HEK293 (cell line): ENCODE measurements around the gene PLEK2.

Experiments
- CTCF ChIA-PET: fragments of 350-600 bp; formaldehyde crosslinking; extraction: SDS; loops from one replicate; lab custom pipeline; 2021; ENCODE audit warnings: antibody characterized with exemption; lab: Yijun Ruan, JAX
- POLR2A ChIA-PET: fragments of 300-600 bp; formaldehyde crosslinking; extraction: SDS; loops from one replicate; lab custom pipeline; 2020; ENCODE audit warnings: antibody characterized with exemption, inconsistent platforms; lab: Yijun Ruan, JAX
- H3K27ac ChIP-seq: fragments of 200-500 bp; sonication (Bioruptor generic); 2 replicates; pipeline ENCODE4 v1.5.1; 2014; ENCODE audit warnings: low read depth, low read length, control low read depth, inconsistent platforms; ENCODE audit errors: extremely low read depth
- H3K36me3 ChIP-seq, 2 experiments: fragments of 200-500 bp in 1 of 2; sonication (Bioruptor generic) in 1 of 2; 1 replicate in 1 of 2; 2 replicates in 1 of 2; pipeline ENCODE4 v1.5.1; 2014 to 2017; ENCODE audit warnings: inconsistent platforms in 2 of 2, low read length in 2 of 2; ENCODE audit not compliant: control insufficient read depth in 2 of 2, insufficient read depth in 1 of 2
- H3K4me1 ChIP-seq: fragments of 200-500 bp; sonication (Bioruptor generic); 2 replicates; pipeline ENCODE4 v1.5.1; 2014; ENCODE audit warnings: mild to moderate bottlenecking, low read length, inconsistent platforms; ENCODE audit not compliant: control insufficient read depth, insufficient read depth
- H3K4me3 ChIP-seq: 2 replicates; pipeline ENCODE4 v1.5.1; 2011; ENCODE audit warnings: low read depth, mild to moderate bottlenecking, control low read depth, low read length, moderate library complexity
- H3K9me3 ChIP-seq: fragments of 200-500 bp; sonication (Bioruptor generic); 2 replicates; pipeline ENCODE4 v1.5.1; 2014; ENCODE audit warnings: low read depth, low read length, inconsistent platforms; ENCODE audit not compliant: control insufficient read depth, insufficient read depth
- BCL6B ChIP-seq: fragments of 450-650 bp; formaldehyde crosslinking; IDR thresholded peaks from 2 replicates; pipeline ENCODE4 v1.5.1; 2017; ENCODE audit warnings: missing biosample characterization, missing genetic modification characterization
- GFI1B ChIP-seq: fragments of 450-650 bp; formaldehyde crosslinking; IDR thresholded peaks from 2 replicates; pipeline ENCODE4 v1.5.1; 2016; ENCODE audit warnings: missing biosample characterization, missing genetic modification characterization
- GLI4 ChIP-seq: fragments of 450-650 bp; formaldehyde crosslinking; IDR thresholded peaks from 2 replicates; pipeline ENCODE4 v1.5.1; 2016; ENCODE audit warnings: missing biosample characterization, missing genetic modification characterization
- HOXA7 ChIP-seq: sonication (generic); formaldehyde crosslinking; IDR thresholded peaks from 2 replicates; pipeline ENCODE4 v1.8.1; 2022; ENCODE audit warnings: missing genetic modification reagents, borderline replicate concordance
- HOXD13 ChIP-seq: sonication (generic); formaldehyde crosslinking; IDR thresholded peaks from 2 replicates; pipeline ENCODE4 v1.8.0; 2022; ENCODE audit warnings: missing genetic modification reagents, borderline replicate concordance
- IKZF3 ChIP-seq: fragments of 450-650 bp; IDR thresholded peaks from 2 replicates; pipeline ENCODE4 v1.5.0; 2018; ENCODE audit warnings: missing biosample characterization, mild to moderate bottlenecking, missing genetic modification characterization, moderate library complexity
- MYNN ChIP-seq: fragments of 450-650 bp; formaldehyde crosslinking; IDR thresholded peaks from 2 replicates; pipeline ENCODE4 v1.5.1; 2016; ENCODE audit warnings: missing biosample characterization, missing genetic modification characterization, borderline replicate concordance
- PBX3 ChIP-seq: sonication (generic); formaldehyde crosslinking; IDR thresholded peaks from 2 replicates; pipeline ENCODE4 v1.8.1; 2022; ENCODE audit warnings: mild to moderate bottlenecking, moderate library complexity, missing genetic modification reagents
- ZNF112 ChIP-seq: fragments of 450-650 bp; formaldehyde crosslinking; IDR thresholded peaks from 2 replicates; pipeline ENCODE4 v1.5.0; 2017; ENCODE audit warnings: missing biosample characterization, missing genetic modification characterization
- ZNF184 ChIP-seq: fragments of 450-650 bp; IDR thresholded peaks from 2 replicates; pipeline ENCODE4 v1.5.1; 2018; ENCODE audit warnings: missing biosample characterization, mild to moderate bottlenecking, missing genetic modification characterization
- ZNF221 ChIP-seq: fragments of 450-650 bp; formaldehyde crosslinking; IDR thresholded peaks from 2 replicates; pipeline ENCODE4 v1.5.1; 2017; ENCODE audit warnings: missing biosample characterization, missing genetic modification characterization, borderline replicate concordance
- ZNF292 ChIP-seq: fragments of 450-650 bp; formaldehyde crosslinking; IDR thresholded peaks from 2 replicates; pipeline ENCODE4 v1.5.1; 2016; ENCODE audit warnings: low read depth, missing biosample characterization, missing genetic modification characterization, borderline replicate concordance
- ZNF335 ChIP-seq: fragments of 450-650 bp; formaldehyde crosslinking; conservative IDR thresholded peaks from 2 replicates; pipeline ENCODE4 v1.5.1; 2016; ENCODE audit warnings: missing biosample characterization, missing genetic modification characterization
- ZNF354C ChIP-seq: fragments of 450-650 bp; formaldehyde crosslinking; IDR thresholded peaks from 2 replicates; pipeline ENCODE4 v1.5.1; 2016; ENCODE audit warnings: missing biosample characterization, missing genetic modification characterization, low read depth, borderline replicate concordance
- ZNF366 ChIP-seq: fragments of 450-650 bp; formaldehyde crosslinking; conservative IDR thresholded peaks from 2 replicates; pipeline ENCODE4 v1.5.1; 2016; ENCODE audit warnings: missing biosample characterization, missing genetic modification characterization
- ZNF433 ChIP-seq: fragments of 450-650 bp; formaldehyde crosslinking; IDR thresholded peaks from 2 replicates; pipeline ENCODE4 v1.5.1; 2016; ENCODE audit warnings: missing biosample characterization, missing genetic modification characterization, low read depth
- ZNF48 ChIP-seq: fragments of 450-650 bp; formaldehyde crosslinking; IDR thresholded peaks from 2 replicates; pipeline ENCODE4 v1.5.1; 2016; ENCODE audit warnings: missing biosample characterization, missing genetic modification characterization
- ZNF529 ChIP-seq: fragments of 450-650 bp; formaldehyde crosslinking; IDR thresholded peaks from 2 replicates; pipeline ENCODE4 v1.5.1; 2017; ENCODE audit warnings: missing genetic modification characterization, missing biosample characterization; ENCODE audit not compliant: insufficient replicate concordance
- ZNF621 ChIP-seq: fragments of 450-650 bp; formaldehyde crosslinking; IDR thresholded peaks from 2 replicates; pipeline ENCODE4 v1.5.1; 2017; ENCODE audit warnings: missing biosample characterization, missing genetic modification characterization
- ZNF654 ChIP-seq: fragments of 450-650 bp; formaldehyde crosslinking; IDR thresholded peaks from 2 replicates; pipeline ENCODE4 v1.5.1; 2016; ENCODE audit warnings: low read depth, missing biosample characterization, missing genetic modification characterization
- ZNF677 ChIP-seq: fragments of 450-650 bp; IDR thresholded peaks from 2 replicates; pipeline ENCODE4 v1.5.0; 2018; ENCODE audit warnings: missing biosample characterization, mild to moderate bottlenecking, missing genetic modification characterization, moderate library complexity
- ZNF777 ChIP-seq: fragments of 450-650 bp; formaldehyde crosslinking; IDR thresholded peaks from 2 replicates; pipeline ENCODE4 v1.5.1; 2017; ENCODE audit warnings: missing biosample characterization, missing genetic modification characterization, borderline replicate concordance
- TF ChIP-seq, protein P1 (sequence below): fragments of 450-650 bp; formaldehyde crosslinking; IDR thresholded peaks from 2 replicates; pipeline ENCODE4 v1.5.1; 2016; ENCODE audit warnings: missing biosample characterization, missing genetic modification characterization
- TF ChIP-seq, protein P2 (sequence below): fragments of 450-650 bp; formaldehyde crosslinking; IDR thresholded peaks from 2 replicates; pipeline ENCODE4 v1.5.1; 2016; ENCODE audit warnings: missing biosample characterization, missing genetic modification characterization
- TF ChIP-seq, protein P3 (sequence below): fragments of 450-650 bp; formaldehyde crosslinking; IDR thresholded peaks from 2 replicates; pipeline ENCODE4 v1.5.1; 2016; ENCODE audit warnings: missing biosample characterization, missing genetic modification characterization, borderline replicate concordance

The PLEK2 gene

GRCh38 chr14:67425608-67426007 is 13.6 kb upstream of the PLEK2 start:
- Histone ChIP-seq H3K36me3 (no peaks in the 10 kb centered on the region), H3K4me1 (no peaks in the 10 kb centered on the region), H3K27ac (no peak overlapping the region), H3K4me3 (no peak overlapping the region), H3K9me3 (no peaks in the 10 kb centered on the region)
- no peak for TF ChIP-seq ZNF292 (tag by site-specific recombination)
- TF ChIP-seq, protein P1, sequence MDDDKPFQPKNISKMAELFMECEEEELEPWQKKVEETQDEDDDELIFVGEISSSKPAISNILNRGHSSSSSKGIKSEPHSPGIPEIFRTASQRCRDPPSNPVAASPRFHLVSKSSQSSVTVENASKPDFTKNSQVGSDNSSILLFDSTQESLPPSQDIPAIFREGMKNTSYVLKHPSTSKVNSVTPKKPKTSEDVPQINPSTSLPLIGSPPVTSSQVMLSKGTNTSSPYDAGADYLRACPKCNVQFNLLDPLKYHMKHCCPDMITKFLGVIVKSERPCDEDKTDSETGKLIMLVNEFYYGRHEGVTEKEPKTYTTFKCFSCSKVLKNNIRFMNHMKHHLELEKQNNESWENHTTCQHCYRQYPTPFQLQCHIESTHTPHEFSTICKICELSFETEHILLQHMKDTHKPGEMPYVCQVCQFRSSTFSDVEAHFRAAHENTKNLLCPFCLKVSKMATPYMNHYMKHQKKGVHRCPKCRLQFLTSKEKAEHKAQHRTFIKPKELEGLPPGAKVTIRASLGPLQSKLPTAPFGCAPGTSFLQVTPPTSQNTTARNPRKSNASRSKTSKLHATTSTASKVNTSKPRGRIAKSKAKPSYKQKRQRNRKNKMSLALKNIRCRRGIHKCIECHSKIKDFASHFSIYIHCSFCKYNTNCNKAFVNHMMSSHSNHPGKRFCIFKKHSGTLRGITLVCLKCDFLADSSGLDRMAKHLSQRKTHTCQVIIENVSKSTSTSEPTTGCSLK (tag by site-specific recombination), result no peak
- TF ChIP-seq ZNF677 (tag by site-specific recombination), result no peak
- TF ChIP-seq ZNF184 (tag by site-specific recombination), result no peak
- TF ChIP-seq PBX3 (CRISPR knock-in tag), result no peak
- TF ChIP-seq ZNF354C (tag by site-specific recombination), result no peak
- no peak for TF ChIP-seq ZNF221 (tag by site-specific recombination)
- TF ChIP-seq ZNF335 (tag by site-specific recombination), result no peak
- TF ChIP-seq ZNF529 (tag by site-specific recombination), result no peak
- TF ChIP-seq ZNF433 (tag by site-specific recombination), result no peak
- no peak for TF ChIP-seq ZNF654 (tag by site-specific recombination)
- POLR2A ChIA-PET, result interaction anchor here (0.6 kb wide), 1 partner anchor 275 kb away, joined by 4 read pairs; no protein-coding TSS in a partner anchor
- CTCF ChIA-PET, result interaction anchor here (1.1 to 6.2 kb wide), 4 partner anchors 11 to 279 kb away, joined by 3 to 72 read pairs (median 4); no protein-coding TSS in a partner anchor

DNA sequence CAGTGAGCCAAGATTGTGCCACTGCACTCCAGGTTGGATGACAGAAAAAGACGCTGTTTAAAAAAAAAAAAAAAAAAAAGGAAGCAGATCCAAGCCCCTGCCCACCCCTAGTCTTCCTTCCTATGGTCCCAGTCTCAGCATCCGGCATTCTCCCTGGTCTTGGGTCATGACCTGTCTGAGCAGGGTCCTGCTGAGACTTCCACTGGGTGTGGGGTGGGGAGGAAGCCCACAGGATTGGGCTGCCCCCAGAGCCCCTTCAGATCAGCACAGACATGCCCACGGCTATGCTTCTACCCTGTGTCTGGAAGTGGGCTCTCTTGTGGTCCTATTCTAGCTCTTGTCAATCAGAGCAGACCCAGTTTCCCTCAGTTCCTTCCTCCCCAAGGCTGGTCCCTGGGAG is 12.6 kb upstream of the PLEK2 start:
- no peak overlapping the region for H3K4me3 ChIP-seq
- CTCF ChIA-PET, result interaction anchor here (1.1 to 1.7 kb wide), 4 partner anchors 10 to 102 kb away, joined by 3 to 5 read pairs (median 4); no protein-coding TSS in a partner anchor
- no peaks in the 10 kb centered on the region for H3K4me1 ChIP-seq
- no peak overlapping the region for H3K27ac ChIP-seq
- no peaks in the 10 kb centered on the region for H3K9me3 ChIP-seq
- POLR2A ChIA-PET, result no interaction called here
- no peaks in the 10 kb centered on the region for H3K36me3 ChIP-seq
- TF ChIP-seq GLI4 (tag by site-specific recombination) (no peak), HOXA7 (CRISPR knock-in tag) (no peak), ZNF621 (tag by site-specific recombination) (no peak), HOXD13 (CRISPR knock-in tag) (no peak), GFI1B (tag by site-specific recombination) (no peak), ZNF112 (tag by site-specific recombination) (no peak), ZNF777 (tag by site-specific recombination) (no peak), IKZF3 (no peak), ZNF48 (no peak), MYNN (no peak), BCL6B (no peak), ZNF366 (tag by site-specific recombination) (no peak)
- TF ChIP-seq, protein P2, sequence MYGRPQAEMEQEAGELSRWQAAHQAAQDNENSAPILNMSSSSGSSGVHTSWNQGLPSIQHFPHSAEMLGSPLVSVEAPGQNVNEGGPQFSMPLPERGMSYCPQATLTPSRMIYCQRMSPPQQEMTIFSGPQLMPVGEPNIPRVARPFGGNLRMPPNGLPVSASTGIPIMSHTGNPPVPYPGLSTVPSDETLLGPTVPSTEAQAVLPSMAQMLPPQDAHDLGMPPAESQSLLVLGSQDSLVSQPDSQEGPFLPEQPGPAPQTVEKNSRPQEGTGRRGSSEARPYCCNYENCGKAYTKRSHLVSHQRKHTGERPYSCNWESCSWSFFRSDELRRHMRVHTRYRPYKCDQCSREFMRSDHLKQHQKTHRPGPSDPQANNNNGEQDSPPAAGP (tag by site-specific recombination), result no peak
- TF ChIP-seq, protein P3, sequence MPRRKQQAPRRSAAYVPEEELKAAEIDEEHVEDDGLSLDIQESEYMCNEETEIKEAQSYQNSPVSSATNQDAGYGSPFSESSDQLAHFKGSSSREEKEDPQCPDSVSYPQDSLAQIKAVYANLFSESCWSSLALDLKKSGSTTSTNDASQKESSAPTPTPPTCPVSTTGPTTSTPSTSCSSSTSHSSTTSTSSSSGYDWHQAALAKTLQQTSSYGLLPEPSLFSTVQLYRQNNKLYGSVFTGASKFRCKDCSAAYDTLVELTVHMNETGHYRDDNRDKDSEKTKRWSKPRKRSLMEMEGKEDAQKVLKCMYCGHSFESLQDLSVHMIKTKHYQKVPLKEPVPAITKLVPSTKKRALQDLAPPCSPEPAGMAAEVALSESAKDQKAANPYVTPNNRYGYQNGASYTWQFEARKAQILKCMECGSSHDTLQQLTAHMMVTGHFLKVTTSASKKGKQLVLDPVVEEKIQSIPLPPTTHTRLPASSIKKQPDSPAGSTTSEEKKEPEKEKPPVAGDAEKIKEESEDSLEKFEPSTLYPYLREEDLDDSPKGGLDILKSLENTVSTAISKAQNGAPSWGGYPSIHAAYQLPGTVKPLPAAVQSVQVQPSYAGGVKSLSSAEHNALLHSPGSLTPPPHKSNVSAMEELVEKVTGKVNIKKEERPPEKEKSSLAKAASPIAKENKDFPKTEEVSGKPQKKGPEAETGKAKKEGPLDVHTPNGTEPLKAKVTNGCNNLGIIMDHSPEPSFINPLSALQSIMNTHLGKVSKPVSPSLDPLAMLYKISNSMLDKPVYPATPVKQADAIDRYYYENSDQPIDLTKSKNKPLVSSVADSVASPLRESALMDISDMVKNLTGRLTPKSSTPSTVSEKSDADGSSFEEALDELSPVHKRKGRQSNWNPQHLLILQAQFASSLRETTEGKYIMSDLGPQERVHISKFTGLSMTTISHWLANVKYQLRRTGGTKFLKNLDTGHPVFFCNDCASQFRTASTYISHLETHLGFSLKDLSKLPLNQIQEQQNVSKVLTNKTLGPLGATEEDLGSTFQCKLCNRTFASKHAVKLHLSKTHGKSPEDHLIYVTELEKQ (tag by site-specific recombination), result no peak
